ENCODE data around the gene MAP1LC3B.
A peak's percentile ranks its signal among the peaks of the same experiment; 100 is the strongest.
"Not testable (repeated sequence)": the region's sequence is repeated elsewhere in the genome, so short reads cannot be mapped to it uniquely, and the experiment has no call there.

Gene MAP1LC3B

DNA sequence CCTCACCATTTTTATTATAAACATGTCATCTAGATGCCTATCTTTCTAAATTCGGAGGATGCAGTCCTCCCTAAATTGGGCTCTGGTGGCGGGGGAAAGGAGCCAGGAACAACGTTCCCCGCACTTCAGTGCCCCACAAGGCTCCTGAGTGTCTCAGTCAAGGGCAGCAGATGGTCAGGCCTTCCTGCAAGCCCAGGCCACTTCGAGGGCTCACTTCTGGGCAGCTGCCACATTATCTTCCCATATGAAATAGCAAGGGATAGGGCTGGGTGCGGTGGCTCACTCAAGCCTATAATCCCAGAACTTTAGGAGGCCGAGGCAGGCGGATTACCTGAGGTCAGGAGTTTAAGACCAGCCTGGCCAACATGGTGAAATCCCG lies 40.8 kb upstream of the MAP1LC3B start:
- no peak for DNase-seq
- H3K27me3 Mint-ChIP-seq, result no peaks in the 10 kb centered on the region
- H3K36me3 Mint-ChIP-seq, result peaks cover 5% of the 10 kb centered on the region
- no peaks in the 10 kb centered on the region for H3K9me3 Mint-ChIP-seq
- CTCF ChIA-PET, result no interaction called here
- H3K4me1 Mint-ChIP-seq, result peaks cover 2% of the 10 kb centered on the region
- no peak overlapping the region for H3K27ac Mint-ChIP-seq
- H3K4me3 Mint-ChIP-seq, result no peak overlapping the region

DNA sequence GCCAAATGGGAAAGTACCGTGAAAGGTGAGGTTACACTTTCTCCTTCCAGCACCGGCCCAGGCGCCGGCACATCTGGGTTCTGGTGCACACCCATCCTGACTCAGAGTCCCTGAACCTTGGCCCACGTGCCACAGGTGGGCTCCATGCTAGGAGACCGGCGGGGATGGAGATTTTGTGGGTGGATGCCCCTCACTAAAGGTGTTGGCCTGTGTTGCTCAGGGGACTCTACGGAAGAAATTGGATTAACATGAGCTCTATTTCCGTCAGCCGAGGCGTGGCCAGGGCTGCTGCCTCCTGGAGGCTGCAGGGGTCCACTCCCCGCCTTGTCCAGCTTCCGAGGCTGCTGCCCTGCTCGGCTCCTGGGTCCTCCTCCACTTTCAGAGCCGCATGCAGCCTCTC lies 39.3 kb upstream of the MAP1LC3B start:
- CTCF ChIA-PET, result no interaction called here
- Mint-ChIP-seq H3K27me3 (no peaks in the 10 kb centered on the region), H3K4me1 (no peaks in the 10 kb centered on the region), H3K9me3 (no peaks in the 10 kb centered on the region), H3K27ac (no peak overlapping the region), H3K36me3 (peaks cover 5% of the 10 kb centered on the region), H3K4me3 (no peak overlapping the region)
- no peak for DNase-seq

DNA sequence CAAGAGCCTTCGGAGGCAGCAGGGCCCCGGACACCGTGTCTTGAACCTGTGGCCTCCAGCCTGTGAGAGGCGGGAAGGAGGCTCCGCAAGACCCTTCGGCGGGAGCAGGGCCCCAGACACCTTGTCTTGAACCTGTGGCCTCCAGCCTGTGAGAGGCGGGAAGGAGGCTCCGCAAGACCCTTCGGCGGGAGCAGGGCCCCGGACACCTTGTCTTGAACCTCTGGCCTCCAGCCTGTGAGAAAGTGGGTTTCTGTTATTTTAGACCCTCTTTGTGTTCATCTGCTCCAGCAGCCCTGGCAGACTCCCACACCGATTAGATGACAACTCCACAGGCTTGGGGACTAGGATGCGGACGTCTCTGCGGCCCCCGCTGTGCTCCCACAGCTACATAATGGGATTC lies 38.5 kb upstream of the MAP1LC3B start:
- Mint-ChIP-seq H3K27ac (no peak overlapping the region), H3K36me3 (peaks cover 8% of the 10 kb centered on the region), H3K4me3 (no peak overlapping the region), H3K27me3 (no peaks in the 10 kb centered on the region), H3K4me1 (no peaks in the 10 kb centered on the region), H3K9me3 (no peaks in the 10 kb centered on the region)
- CTCF ChIA-PET, result no interaction called here
- DNase-seq, result no peak

DNA sequence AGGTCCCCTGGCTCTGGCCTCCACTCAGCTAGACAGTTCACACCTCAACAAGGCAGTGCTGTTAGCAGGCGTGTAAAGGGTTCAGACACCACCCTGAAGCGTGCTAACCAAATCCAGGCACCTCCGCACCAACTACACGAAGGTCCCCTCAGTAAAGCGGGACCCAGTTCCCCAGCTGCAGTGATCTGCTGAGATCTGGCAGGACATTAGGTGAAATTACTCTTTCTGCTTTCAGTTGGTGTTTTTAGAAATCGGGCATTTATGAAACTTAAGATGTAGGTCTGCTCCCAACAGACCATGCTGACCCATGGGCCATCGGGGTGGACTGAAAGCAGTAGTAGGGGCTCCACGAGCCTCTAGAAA lies 35.7 kb upstream of the MAP1LC3B start:
- Mint-ChIP-seq H3K4me3 (no peak overlapping the region), H3K9me3 (no peaks in the 10 kb centered on the region), H3K27me3 (no peaks in the 10 kb centered on the region), H3K27ac (no peak overlapping the region), H3K4me1 (no peaks in the 10 kb centered on the region), H3K36me3 (peaks cover 16% of the 10 kb centered on the region)
- no peak for DNase-seq
- CTCF ChIA-PET, result no interaction called here

DNA sequence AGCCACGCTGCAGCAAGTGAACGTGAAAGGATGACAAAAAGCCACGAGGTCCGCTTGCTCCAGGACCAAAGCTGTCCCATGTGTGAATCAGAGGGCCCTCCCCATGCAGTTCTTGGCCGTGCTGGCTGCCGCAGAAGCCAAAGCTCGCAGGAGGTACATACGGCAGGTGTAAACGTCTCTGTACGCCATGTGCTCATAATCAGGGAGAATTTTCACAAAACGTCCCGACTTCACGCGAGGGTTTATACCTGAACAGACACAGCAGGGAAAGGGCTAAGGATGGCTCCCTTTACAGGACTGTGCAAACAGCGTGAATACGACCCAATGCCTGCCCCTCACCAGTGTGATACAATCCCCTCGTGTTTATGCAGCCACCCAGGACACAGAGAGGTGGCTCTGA lies 33.9 kb upstream of the MAP1LC3B start:
- Mint-ChIP-seq H3K27ac (no peak overlapping the region), H3K27me3 (no peaks in the 10 kb centered on the region), H3K4me1 (no peaks in the 10 kb centered on the region), H3K4me3 (no peak overlapping the region), H3K36me3 (peaks cover 16% of the 10 kb centered on the region), H3K9me3 (no peaks in the 10 kb centered on the region)
- CTCF ChIA-PET, result interaction anchor here (0.8 kb wide), 1 partner anchor 278 kb away, joined by 4 read pairs; no protein-coding TSS in a partner anchor
- no peak for DNase-seq

DNA sequence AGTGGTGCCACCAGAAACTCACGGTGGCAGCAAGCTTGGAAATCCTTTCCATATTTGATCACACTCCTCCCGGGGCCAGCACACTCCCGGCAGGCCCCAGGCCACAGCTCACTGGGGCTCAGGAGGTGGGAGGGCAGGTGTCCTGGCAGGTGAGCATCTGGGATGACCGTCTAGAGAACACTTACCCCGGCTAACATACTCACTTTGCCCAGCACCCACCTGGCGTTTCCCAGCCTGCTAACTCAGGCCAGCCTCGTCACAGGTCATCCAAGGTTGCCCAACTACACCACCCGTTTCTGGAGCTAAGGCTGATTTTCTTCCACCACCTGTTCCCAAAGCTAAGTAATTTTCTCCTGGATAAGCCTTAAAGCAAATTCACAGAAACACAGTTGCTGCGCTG lies 33.4 kb upstream of the MAP1LC3B start:
- CTCF ChIA-PET, result interaction anchor here (0.8 kb wide), 1 partner anchor 278 kb away, joined by 4 read pairs; no protein-coding TSS in a partner anchor
- H3K36me3 Mint-ChIP-seq, result peaks cover 18% of the 10 kb centered on the region

DNA sequence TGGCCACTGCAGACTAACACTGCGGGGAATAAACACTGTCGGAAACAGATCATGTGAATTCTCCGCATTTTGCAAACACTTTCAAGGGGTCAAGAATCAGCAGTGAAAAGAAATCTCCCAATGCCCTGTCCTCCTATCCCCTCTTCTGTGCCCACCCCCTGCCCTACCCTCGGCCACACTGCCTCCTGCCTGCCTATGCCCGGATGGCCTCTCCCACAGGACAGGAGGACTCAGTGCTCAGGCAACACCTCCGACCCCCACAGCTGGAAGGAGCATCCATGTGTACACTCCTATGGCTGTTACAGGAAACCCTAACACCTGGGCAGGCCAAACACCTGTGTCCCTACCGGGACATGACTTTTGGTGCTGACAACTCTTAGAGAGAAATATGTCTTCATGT lies 33.0 kb upstream of the MAP1LC3B start:
- Mint-ChIP-seq H3K4me1 (peaks cover 5% of the 10 kb centered on the region), H3K36me3 (peaks cover 18% of the 10 kb centered on the region), H3K9me3 (no peaks in the 10 kb centered on the region), H3K27ac (no peak overlapping the region), H3K27me3 (no peaks in the 10 kb centered on the region), H3K4me3 (no peak overlapping the region)
- CTCF ChIA-PET, result interaction anchor here (0.8 kb wide), 1 partner anchor 277 kb away, joined by 4 read pairs; no protein-coding TSS in a partner anchor
- no peak for DNase-seq

More for the DNA sequence above, 33.4 kb upstream of the MAP1LC3B start:
- H3K9me3 Mint-ChIP-seq, result no peaks in the 10 kb centered on the region
- no peak for DNase-seq
- no peak overlapping the region for H3K27ac Mint-ChIP-seq
- H3K4me1 Mint-ChIP-seq, result peaks cover 3% of the 10 kb centered on the region
- no peak overlapping the region for H3K4me3 Mint-ChIP-seq
- no peaks in the 10 kb centered on the region for H3K27me3 Mint-ChIP-seq

DNA sequence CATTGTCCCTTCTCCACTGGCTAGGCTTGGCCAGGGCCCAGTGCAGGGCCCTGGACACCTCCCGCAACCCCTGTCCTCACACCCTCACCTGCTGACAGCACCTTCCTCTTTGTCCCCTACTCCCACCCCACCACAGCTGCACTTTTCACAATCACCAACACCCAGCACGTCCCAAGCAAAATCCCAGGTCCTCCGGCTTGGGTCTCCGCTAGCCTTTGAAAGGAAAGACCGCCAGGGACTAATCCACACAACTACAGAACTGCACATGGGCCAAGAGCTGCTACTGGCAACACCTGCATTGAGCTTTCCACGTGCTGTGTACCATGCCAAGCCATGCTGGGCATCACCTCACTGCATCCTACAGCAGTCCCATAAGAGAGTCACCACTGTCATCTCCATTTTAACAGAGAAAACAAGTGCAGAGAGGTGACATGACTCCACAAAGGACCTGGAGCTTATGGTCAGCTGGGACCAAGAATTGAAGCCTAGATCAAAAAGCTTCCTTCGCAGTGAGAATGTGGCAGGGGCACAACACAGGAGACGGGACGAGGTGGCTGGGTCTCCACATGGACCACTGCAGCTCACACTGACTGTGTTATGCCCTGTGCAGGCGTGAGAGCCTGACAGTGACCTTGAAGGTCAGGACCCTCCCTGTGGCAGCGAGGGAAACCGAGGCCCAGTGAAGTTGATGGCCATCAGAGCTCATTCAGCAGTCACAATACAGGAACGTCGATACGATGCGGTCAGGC lies 31.1 kb upstream of the MAP1LC3B start:
- peak overlapping the region; percentile 76 for H3K27ac Mint-ChIP-seq
- peaks cover 18% of the 10 kb centered on the region for H3K4me1 Mint-ChIP-seq
- CTCF ChIA-PET, result no interaction called here
- H3K36me3 Mint-ChIP-seq, result peaks cover 19% of the 10 kb centered on the region
- no peaks in the 10 kb centered on the region for H3K27me3 Mint-ChIP-seq
- no peaks in the 10 kb centered on the region for H3K9me3 Mint-ChIP-seq
- no peak for DNase-seq
- no peak overlapping the region for H3K4me3 Mint-ChIP-seq

DNA sequence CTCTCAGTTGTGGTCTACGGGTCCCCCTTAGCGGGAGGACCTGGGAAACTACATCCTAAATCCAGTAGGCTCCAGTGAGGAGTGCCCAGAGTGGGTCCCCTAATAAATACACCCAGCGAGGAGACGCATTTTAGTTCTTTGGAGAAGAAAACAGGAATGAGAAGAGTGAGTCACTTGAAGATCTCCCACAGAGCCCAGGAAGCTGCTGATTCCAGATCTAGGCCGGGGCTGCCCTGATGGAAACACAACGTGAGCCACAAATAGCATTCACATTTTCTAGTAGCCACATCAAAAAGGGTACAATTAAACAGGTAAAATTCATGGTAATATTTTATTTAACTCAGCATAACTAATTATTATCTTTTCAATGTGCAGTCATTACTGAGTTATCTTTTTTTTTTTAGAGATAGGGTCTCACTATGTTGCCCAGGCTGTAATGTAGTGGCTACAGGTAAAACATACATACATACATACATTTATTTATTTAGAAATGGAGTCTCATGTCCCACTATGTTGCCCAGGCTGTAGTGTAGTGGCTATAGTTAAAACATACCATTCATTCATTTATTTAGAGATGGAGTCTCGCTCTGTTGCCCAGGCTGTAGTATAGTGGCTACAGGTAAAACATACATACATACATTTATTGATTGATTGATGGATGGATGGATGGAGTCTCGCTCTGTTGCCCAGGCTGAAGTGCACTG lies 30.1 kb upstream of the MAP1LC3B start:
- Mint-ChIP-seq H3K4me3 (no peak overlapping the region), H3K27ac (no peak overlapping the region), H3K9me3 (no peaks in the 10 kb centered on the region), H3K27me3 (no peaks in the 10 kb centered on the region), H3K36me3 (peaks cover 19% of the 10 kb centered on the region), H3K4me1 (peaks cover 22% of the 10 kb centered on the region)
- no peak for DNase-seq
- CTCF ChIA-PET, result no interaction called here

DNA sequence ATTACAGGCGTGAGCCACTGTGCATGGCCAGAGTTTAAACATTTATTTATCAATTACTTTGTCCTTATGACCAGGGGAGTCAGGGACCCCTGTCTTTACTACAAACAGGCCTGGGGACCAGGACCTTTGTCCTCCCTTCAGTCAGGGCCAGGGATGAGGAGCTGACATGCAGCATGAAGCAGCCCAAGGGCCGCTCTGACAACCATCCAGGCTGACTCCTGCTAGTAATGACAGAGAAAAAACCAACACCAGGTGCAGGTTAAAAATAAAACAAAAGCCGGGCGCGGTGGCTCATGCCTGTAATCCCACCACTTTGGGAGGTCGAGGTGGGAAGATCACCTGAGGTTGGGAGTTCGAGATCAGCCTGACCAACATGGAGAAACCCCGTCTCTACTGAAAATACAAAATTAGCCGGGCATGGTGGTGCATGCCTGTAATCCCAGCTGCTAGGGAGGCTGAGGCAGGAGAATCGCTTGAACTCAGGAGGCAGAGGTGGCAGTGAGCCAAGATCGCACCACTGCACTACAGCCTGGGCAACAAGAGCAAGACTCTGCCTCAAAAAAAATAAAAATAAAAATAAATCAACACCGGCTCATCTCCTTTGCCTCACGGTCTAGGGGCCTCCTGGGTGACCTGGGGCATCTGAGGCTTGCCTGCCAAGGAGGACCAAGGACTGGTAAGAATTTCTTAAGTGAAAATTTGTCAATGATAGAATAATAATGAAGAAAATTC lies 29.1 kb upstream of the MAP1LC3B start:
- H3K9me3 Mint-ChIP-seq, H3K27ac Mint-ChIP-seq, H3K27me3 Mint-ChIP-seq, DNase-seq, CTCF ChIA-PET, H3K4me3 Mint-ChIP-seq: not testable (repeated sequence)
- Mint-ChIP-seq H3K36me3 (peaks cover 18% of the 10 kb centered on the region), H3K4me1 (peaks cover 22% of the 10 kb centered on the region)

DNA sequence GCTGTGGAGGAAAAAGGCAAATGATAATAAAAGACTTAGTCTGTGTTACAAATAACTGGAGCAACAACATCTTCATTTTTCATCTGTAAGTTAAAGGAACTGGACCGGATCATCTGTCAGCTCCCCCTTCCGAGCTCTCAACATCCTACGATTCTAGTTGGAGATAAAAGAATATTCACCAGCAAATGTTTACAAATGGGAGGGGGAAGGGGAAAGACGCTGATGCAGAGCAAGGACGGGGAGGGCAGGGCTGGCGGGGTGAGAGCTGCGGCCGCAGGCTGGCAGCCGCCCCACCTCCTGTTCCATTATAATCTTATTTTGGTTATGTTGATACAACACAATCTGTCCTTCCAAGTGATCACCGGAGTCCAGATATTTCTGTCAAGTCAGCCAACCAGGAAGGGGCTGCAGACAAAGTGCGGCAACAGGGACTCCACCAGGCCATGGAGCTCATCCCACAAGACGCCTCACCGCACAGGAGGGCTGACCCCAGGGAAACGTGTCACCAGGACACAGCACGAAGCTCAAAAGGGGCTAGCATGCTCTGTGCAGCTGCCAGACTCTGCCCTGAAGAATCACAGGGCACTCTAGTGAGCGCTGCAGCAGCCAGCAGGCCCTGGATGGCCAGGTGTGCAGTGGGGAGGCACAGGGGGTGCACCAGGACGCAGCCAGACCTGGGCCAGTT lies 28.2 kb upstream of the MAP1LC3B start:
- Mint-ChIP-seq H3K9me3 (no peaks in the 10 kb centered on the region), H3K4me1 (peaks cover 22% of the 10 kb centered on the region), H3K4me3 (peak overlapping the region; percentile 18), H3K36me3 (peaks cover 16% of the 10 kb centered on the region), H3K27ac (peak overlapping the region; percentile 77), H3K27me3 (no peaks in the 10 kb centered on the region)
- CTCF ChIA-PET, result interaction anchor here (0.7 kb wide), 1 partner anchor 30 kb away, joined by 3 read pairs; no protein-coding TSS in a partner anchor
- DNase-seq, result no peak

DNA sequence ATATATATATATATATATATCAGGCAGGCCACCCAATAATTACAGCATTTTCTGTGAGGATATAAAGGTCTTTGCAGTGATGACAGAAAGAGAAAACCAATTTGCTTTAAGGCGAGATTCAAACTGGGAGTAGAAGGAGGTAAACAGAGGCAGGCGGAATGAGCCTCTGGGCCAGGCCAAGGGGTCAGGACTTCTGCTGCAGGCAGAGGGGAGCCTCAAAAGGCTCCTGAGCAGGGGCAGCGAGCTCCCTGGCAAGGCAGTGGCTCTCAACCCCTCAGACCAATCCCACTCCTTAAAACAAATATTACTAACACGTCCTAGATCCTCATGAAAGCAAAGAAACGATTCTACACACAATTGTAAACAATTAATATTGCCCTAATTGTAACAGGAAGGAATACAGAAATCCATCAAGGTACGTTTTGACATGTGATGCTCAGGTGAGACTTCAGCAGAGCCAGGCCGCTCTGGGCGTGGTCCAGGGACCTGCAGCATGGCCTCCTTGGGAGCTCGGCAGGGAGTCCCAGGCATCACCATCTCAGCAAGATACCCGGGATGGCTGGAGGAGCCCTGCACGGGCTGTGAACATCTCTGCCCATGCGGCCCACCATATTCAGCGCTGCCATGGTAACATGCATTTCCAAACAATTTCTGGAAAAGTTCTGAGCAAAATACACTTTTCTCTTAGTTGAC lies 27.0 kb upstream of the MAP1LC3B start:
- Mint-ChIP-seq H3K27me3 (no peaks in the 10 kb centered on the region), H3K36me3 (peaks cover 10% of the 10 kb centered on the region), H3K4me1 (peaks cover 26% of the 10 kb centered on the region), H3K9me3 (no peaks in the 10 kb centered on the region), H3K4me3 (no peak overlapping the region), H3K27ac (peak overlapping the region; percentile 19)
- DNase-seq, result no peak
- CTCF ChIA-PET, result no interaction called here

DNA sequence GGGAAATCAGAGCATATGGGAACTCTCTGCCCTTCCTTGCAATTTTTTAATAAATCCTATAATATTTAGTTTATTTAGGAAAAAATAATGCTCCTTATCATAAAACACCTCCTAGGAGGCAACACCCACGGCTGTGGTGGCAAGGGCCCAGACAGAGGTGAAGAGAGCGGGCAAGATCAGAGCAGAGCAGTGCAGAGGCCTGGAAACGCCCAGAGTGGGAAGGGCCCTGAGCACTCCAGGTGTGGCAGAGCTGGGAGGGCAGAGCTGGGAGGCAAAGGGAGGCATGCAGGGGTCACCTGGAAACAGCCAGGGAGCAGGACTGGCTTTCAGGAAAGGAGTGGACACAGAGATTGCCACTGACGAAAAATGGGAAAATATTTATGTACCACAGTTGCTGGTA lies 25.8 kb upstream of the MAP1LC3B start:
- Mint-ChIP-seq H3K9me3 (no peaks in the 10 kb centered on the region), H3K4me3 (no peak overlapping the region), H3K27me3 (no peaks in the 10 kb centered on the region), H3K4me1 (peaks cover 26% of the 10 kb centered on the region), H3K27ac (no peak overlapping the region), H3K36me3 (peaks cover 4% of the 10 kb centered on the region)
- CTCF ChIA-PET, result no interaction called here
- no peak for DNase-seq

DNA sequence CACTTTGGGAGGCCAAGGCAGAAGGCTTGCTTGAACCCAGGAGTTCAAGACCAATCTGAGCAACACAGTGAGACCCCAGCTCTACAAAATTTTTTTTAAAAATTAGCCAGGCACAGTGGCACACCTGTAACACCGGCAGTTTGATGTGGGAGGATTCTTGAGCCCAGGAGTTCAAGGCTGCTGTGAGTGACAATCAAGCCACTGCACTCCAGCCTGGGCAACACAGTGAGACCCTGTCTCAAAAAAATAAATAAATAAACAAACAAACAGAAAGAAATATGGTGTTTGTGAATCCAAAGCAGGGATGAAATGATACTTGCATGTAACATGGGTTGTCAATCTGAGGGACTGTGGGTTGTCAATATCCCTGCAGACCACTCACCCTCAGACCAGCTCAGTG lies 25.2 kb upstream of the MAP1LC3B start:
- Mint-ChIP-seq H3K27ac (no peak overlapping the region), H3K4me3 (no peak overlapping the region), H3K27me3 (no peaks in the 10 kb centered on the region), H3K36me3 (peaks cover 3% of the 10 kb centered on the region), H3K4me1 (peaks cover 31% of the 10 kb centered on the region), H3K9me3 (no peaks in the 10 kb centered on the region)
- no peak for DNase-seq
- CTCF ChIA-PET, result no interaction called here

Measured in activated naive CD4-positive, alpha-beta T cell treated with anti-CD3 and anti-CD28 coated beads, Interleukin-2, amount 10 ng/mL, durations not matched to agents 7 days and 5 days (primary cell).